DOHH2 (cell line): Measurements from ENCODE around the gene DGKD.

Experiments used
- EZH2phosphoT487 ChIP-seq: fragments of 200-600 bp; sonication (generic); IDR thresholded peaks from 2 replicates; pipeline ENCODE4 v1.6.1; 2017; ENCODE audit warnings: borderline replicate concordance, mild to moderate bottlenecking, antibody characterized with exemption, low read length, moderate library complexity, mixed read lengths
- TF ChIP-seq, protein P1 (sequence below): fragments of 200-600 bp; sonication (generic); IDR thresholded peaks from one replicate; pipeline ENCODE4 v1.5.1; 2014; ENCODE audit warnings: antibody characterized with exemption, mild to moderate bottlenecking, low read depth, low read length; ENCODE audit not compliant: poor library complexity, severe bottlenecking

- TF ChIP-seq, protein P1, sequence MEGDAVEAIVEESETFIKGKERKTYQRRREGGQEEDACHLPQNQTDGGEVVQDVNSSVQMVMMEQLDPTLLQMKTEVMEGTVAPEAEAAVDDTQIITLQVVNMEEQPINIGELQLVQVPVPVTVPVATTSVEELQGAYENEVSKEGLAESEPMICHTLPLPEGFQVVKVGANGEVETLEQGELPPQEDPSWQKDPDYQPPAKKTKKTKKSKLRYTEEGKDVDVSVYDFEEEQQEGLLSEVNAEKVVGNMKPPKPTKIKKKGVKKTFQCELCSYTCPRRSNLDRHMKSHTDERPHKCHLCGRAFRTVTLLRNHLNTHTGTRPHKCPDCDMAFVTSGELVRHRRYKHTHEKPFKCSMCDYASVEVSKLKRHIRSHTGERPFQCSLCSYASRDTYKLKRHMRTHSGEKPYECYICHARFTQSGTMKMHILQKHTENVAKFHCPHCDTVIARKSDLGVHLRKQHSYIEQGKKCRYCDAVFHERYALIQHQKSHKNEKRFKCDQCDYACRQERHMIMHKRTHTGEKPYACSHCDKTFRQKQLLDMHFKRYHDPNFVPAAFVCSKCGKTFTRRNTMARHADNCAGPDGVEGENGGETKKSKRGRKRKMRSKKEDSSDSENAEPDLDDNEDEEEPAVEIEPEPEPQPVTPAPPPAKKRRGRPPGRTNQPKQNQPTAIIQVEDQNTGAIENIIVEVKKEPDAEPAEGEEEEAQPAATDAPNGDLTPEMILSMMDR, result no peak
- no peak for TF ChIP-seq EZH2phosphoT487
Observed at GRCh38 chr2:233447506-233448219, 93.4 kb downstream of the DGKD start.
